K562 (cell line): ENCODE results near the gene DDX41. TPM values are rescaled to one million over a fixed set of nuclear protein-coding genes. Genes with fewer than 3 reads are reported as not detected.

Source experiments
- ARHGAP35 ChIP-seq: fragments of 450-650 bp; IDR thresholded peaks from 2 replicates; pipeline ENCODE4 v1.6.1; 2018; ENCODE audit not compliant: partially characterized antibody
- BCL6 ChIP-seq: fragments of 250-450 bp; sonication (Bioruptor Pico); IDR thresholded peaks from 2 replicates; pipeline ENCODE4 v1.4.0; 2020
- CCNT2 ChIP-seq: IDR thresholded peaks from 2 replicates; pipeline ENCODE4 v1.6.1; 2011; ENCODE audit warnings: borderline replicate concordance, low read depth, mild to moderate bottlenecking, moderate library complexity, mixed read lengths, low read length; ENCODE audit not compliant: insufficient read length; ENCODE audit errors: extremely low read depth
- EP400 ChIP-seq: fragments of 450-650 bp; IDR thresholded peaks from 2 replicates; pipeline ENCODE4 v1.6.1; 2017; ENCODE audit warnings: antibody characterized with exemption, mild to moderate bottlenecking, moderate library complexity
- LEF1 ChIP-seq: fragments of 450-650 bp; IDR thresholded peaks from 2 replicates; pipeline ENCODE4 v1.6.1; 2016; ENCODE audit warnings: mild to moderate bottlenecking
- NONO ChIP-seq, 2 experiments: fragments of 200-400 bp in 1 of 2; fragments of 450-650 bp in 1 of 2; formaldehyde crosslinking in 1 of 2; IDR thresholded peaks; 2 replicates each; pipeline ENCODE4 v1.6.1; 2017; ENCODE audit warnings: low read depth in 2 of 2, mild to moderate bottlenecking in 2 of 2, moderate library complexity in 2 of 2, low read length in 1 of 2
- POLR2B ChIP-seq: fragments of 450-650 bp; IDR thresholded peaks from 2 replicates; pipeline ENCODE4 v1.6.1; 2018; ENCODE audit warnings: low read depth; ENCODE audit not compliant: partially characterized antibody
- SLC30A9 ChIP-seq: fragments of 250-450 bp; sonication (Bioruptor Pico); IDR thresholded peaks from 2 replicates; pipeline ENCODE4 v1.8.0; 2022; ENCODE audit warnings: mild to moderate bottlenecking, moderate library complexity
- SRSF1 ChIP-seq: fragments of 200-400 bp; formaldehyde crosslinking; IDR thresholded peaks from 2 replicates; pipeline ENCODE4 v1.6.1; 2017; ENCODE audit warnings: mild to moderate bottlenecking, low read depth, low read length, moderate library complexity
- STAG1 ChIP-seq: sonication (generic); formaldehyde crosslinking; IDR thresholded peaks from 2 replicates; pipeline ENCODE4 v1.5.0; 2020; ENCODE audit warnings: missing genetic modification reagents, borderline replicate concordance
- ZBTB11 ChIP-seq, 3 experiments: fragments of 200-800 bp in 1 of 3; fragments of 250-450 bp in 1 of 3; fragments of 450-650 bp in 1 of 3; sonication (Bioruptor Pico) in 1 of 3; sonication (Bioruptor generic) in 1 of 3; formaldehyde crosslinking in 1 of 3; IDR thresholded peaks; 2 replicates each; pipeline versions ENCODE4 v1.6.1 to v1.8.0; 2016 to 2022; ENCODE audit warnings: mild to moderate bottlenecking in 2 of 3, missing genetic modification characterization in 2 of 3, missing compliant biosample characterization in 1 of 3, moderate library complexity in 1 of 3
- ZNF395 ChIP-seq: fragments of 200-800 bp; sonication (Bioruptor generic); IDR thresholded peaks from 2 replicates; pipeline ENCODE4 v1.6.1; 2017; ENCODE audit warnings: missing genetic modification characterization, missing compliant biosample characterization
- ZNF584 ChIP-seq: fragments of 200-800 bp; sonication (Bioruptor generic); IDR thresholded peaks from 2 replicates; pipeline ENCODE4 v1.6.1; 2016; ENCODE audit warnings: low read depth, mild to moderate bottlenecking, missing genetic modification characterization, missing compliant biosample characterization
- polyA plus RNA-seq, 8 experiments: library from polyadenylated mRNA; depleted of rRNA in 4 of 8; stranded (reverse) in 5 of 8; unstranded in 3 of 8; fragments of >200 nt; fragmentation: Nextera tagmentation in 2 of 8; fragmentation: Illumina TruSeq in 1 of 8; extraction: Ambion mirVana in 2 of 8; extraction: Trizol in 1 of 8; gene quantifications; 2 replicates each; pipeline versions ENCODE4 v1.2.1 to v1.2.3, GENCODE V29; 2011 to 2014; ENCODE audit warnings: inconsistent platforms in 1 of 8, missing spikeins in 1 of 8
- total RNA-seq, 7 experiments: library from RNA; depleted of rRNA in 6 of 7; stranded (reverse); fragments of >200 nt in 6 of 7; fragmentation: Illumina TruSeq in 2 of 7; extraction: Trizol in 2 of 7; gene quantifications; 2 replicates each; pipeline versions ENCODE4 v1.2.1 to v1.2.3, GENCODE V29; 2011 to 2021; ENCODE audit warnings: low replicate concordance in 1 of 7
- TF ChIP-seq, protein P1 (sequence below), 3 experiments: fragments of 200-800 bp in 1 of 3; sonication (Bioruptor generic) in 1 of 3; sonication (generic) in 1 of 3; formaldehyde crosslinking in 1 of 3; IDR thresholded peaks; 2 replicates each; pipeline versions ENCODE4 v1.6.1 to v1.8.0; 2016 to 2022; ENCODE audit warnings: mild to moderate bottlenecking in 2 of 3, missing compliant biosample characterization in 2 of 3, missing genetic modification characterization in 2 of 3, missing genetic modification reagents in 1 of 3
- TF ChIP-seq, protein P2 (sequence below): sonication (generic); formaldehyde crosslinking; IDR thresholded peaks from 2 replicates; pipeline ENCODE4 v1.8.0; 2022; ENCODE audit warnings: missing genetic modification reagents, mild to moderate bottlenecking, borderline replicate concordance

Gene DDX41
- total and polyA plus RNA-seq, 9 of the 15 experiments (the other 6 are each of a cell fraction or from before 2014, with no cell fraction given), result 38.2 to 284 (median 116) TPM

GRCh38 chr5:177496727-177497291 lies 20.0 kb downstream of the DDX41 start (continued):
- TF ChIP-seq EP400, result 0 out of 2 replicates have a peak, but pooled peaks have one; percentile 4
- TF ChIP-seq, protein P1, sequence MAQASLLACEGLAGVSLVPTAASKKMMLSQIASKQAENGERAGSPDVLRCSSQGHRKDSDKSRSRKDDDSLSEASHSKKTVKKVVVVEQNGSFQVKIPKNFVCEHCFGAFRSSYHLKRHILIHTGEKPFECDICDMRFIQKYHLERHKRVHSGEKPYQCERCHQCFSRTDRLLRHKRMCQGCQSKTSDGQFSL (CRISPR knock-in tag; IDR thresholded peaks at IDR 0.05), result no peak
- TF ChIP-seq, protein P1 (tag; IDR thresholded peaks at IDR 0.05), result peak in 1 of 2 experiments; percentile 67; a peak in 1 of 4 replicates
- peak; percentile 84 for TF ChIP-seq ZNF395
- TF ChIP-seq ZNF584 (CRISPR knock-in tag), result peak; percentile 46; the same call in 1 of the 2 replicates
- no peak for TF ChIP-seq STAG1 (CRISPR knock-in tag)
- TF ChIP-seq POLR2B, result peak; percentile 17
- TF ChIP-seq SLC30A9 (CRISPR knock-in tag), result no peak
- no peak for TF ChIP-seq SRSF1
- no peak for TF ChIP-seq LEF1
- peak; percentile 76 for TF ChIP-seq CCNT2
- TF ChIP-seq ZBTB11 (CRISPR knock-in tag; IDR thresholded peaks at IDR 0.05), result peak in 1 of 3 experiments; percentile 71; a peak in 2 of 6 replicates
- no peak for TF ChIP-seq BCL6
- TF ChIP-seq, protein P2, sequence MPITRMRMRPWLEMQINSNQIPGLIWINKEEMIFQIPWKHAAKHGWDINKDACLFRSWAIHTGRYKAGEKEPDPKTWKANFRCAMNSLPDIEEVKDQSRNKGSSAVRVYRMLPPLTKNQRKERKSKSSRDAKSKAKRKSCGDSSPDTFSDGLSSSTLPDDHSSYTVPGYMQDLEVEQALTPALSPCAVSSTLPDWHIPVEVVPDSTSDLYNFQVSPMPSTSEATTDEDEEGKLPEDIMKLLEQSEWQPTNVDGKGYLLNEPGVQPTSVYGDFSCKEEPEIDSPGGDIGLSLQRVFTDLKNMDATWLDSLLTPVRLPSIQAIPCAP (CRISPR knock-in tag), result no peak
- TF ChIP-seq ARHGAP35, result no peak
- TF ChIP-seq NONO (IDR thresholded peaks at IDR 0.05; ENCODE audit: low read depth in 2 of 2, low read length in 1 of 2), result no peak
